GM12875 (cell line): ENCODE results near the gene LSAMP.
"Not testable (repeated sequence)": the region's sequence is repeated elsewhere in the genome, so short reads cannot be mapped to it uniquely, and the experiment has no call there.

Experiments used
- H3K4me3 ChIP-seq: one replicate; pipeline ENCODE4 v1.5.1; 2011; ENCODE audit warnings: low read depth, low read length, control low read depth
- TF ChIP-seq, protein P1 (sequence below): IDR thresholded peaks from 2 replicates; pipeline ENCODE4 v1.5.1; 2011; ENCODE audit warnings: low read depth, mild to moderate bottlenecking, control low read depth, inconsistent platforms, low read length, moderate library complexity, borderline replicate concordance; ENCODE audit not compliant: insufficient read depth

The LSAMP gene

GRCh38 chr3:115783938-115784738, 661.1 kb downstream of the LSAMP start:
- TF ChIP-seq, protein P1, sequence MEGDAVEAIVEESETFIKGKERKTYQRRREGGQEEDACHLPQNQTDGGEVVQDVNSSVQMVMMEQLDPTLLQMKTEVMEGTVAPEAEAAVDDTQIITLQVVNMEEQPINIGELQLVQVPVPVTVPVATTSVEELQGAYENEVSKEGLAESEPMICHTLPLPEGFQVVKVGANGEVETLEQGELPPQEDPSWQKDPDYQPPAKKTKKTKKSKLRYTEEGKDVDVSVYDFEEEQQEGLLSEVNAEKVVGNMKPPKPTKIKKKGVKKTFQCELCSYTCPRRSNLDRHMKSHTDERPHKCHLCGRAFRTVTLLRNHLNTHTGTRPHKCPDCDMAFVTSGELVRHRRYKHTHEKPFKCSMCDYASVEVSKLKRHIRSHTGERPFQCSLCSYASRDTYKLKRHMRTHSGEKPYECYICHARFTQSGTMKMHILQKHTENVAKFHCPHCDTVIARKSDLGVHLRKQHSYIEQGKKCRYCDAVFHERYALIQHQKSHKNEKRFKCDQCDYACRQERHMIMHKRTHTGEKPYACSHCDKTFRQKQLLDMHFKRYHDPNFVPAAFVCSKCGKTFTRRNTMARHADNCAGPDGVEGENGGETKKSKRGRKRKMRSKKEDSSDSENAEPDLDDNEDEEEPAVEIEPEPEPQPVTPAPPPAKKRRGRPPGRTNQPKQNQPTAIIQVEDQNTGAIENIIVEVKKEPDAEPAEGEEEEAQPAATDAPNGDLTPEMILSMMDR, result peak; percentile 99
- peak overlapping the region; percentile 53 for H3K4me3 ChIP-seq

DNA sequence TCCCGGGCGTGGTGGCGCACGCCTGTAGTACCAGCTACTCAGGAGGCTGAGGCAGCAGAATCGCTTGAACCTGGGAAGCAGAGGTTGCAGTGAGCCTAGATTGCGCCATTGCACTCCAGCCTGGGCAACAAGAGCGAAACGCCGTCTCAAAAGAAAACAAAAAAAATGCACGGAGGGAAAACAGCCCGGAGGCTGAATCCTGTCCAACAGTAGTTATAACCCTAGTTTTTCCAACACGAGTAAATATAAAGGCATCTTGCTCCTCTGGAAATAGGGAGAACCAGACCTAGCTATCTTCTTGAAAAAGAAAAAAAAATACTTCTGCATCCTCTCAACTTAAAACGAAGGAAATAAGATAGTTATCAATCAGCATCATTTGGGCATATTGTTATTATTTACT, 661.9 kb downstream of the LSAMP start:
- H3K4me3 ChIP-seq, result not testable (repeated sequence)

DNA sequence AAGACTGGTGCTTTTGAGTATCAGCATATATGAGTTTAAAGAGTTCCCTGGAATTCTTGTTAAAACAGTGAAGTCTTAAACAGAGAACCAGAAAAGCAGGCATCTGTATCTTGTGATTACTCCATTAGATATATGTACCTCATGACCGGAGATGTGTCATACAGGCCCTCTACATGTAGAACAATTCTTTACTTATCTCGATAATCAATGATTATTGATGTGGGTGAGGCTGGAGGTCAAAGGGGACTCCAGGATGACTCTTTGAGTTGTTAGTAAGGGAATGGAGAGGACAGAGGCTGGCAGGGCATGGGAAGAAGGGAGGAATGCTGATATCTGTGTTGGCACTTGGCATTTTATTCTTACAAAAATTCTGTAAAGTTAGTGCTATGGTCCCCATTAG, 666.3 kb downstream of the LSAMP start:
- TF ChIP-seq, protein P1, result no peak

DNA sequence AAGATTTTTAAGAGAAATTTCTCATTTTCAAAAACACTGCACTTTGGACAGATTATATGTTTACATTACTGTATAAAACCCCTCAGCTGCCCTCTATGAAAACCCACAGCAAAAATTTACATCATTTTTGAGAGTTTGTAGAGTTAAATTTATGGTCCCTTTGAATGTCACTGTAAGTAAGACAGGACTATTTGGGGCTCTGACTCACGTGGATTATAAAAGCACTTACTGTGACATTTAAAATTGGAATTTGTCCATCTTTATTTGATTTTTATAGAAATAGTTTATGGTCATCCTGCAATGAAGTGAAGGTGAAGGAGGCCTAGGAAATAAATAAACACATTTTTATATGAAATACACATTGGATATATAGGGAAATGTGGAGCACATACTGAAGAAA, 672.3 kb downstream of the LSAMP start:
- TF ChIP-seq, protein P1, result no peak
- H3K4me3 ChIP-seq, result no peak overlapping the region

More for the DNA sequence above, 666.3 kb downstream of the LSAMP start:
- H3K4me3 ChIP-seq, result no peak overlapping the region

GRCh38 chr3:115768661-115769060, 676.6 kb downstream of the LSAMP start:
- no peak overlapping the region for H3K4me3 ChIP-seq
- TF ChIP-seq, protein P1, result no peak

DNA sequence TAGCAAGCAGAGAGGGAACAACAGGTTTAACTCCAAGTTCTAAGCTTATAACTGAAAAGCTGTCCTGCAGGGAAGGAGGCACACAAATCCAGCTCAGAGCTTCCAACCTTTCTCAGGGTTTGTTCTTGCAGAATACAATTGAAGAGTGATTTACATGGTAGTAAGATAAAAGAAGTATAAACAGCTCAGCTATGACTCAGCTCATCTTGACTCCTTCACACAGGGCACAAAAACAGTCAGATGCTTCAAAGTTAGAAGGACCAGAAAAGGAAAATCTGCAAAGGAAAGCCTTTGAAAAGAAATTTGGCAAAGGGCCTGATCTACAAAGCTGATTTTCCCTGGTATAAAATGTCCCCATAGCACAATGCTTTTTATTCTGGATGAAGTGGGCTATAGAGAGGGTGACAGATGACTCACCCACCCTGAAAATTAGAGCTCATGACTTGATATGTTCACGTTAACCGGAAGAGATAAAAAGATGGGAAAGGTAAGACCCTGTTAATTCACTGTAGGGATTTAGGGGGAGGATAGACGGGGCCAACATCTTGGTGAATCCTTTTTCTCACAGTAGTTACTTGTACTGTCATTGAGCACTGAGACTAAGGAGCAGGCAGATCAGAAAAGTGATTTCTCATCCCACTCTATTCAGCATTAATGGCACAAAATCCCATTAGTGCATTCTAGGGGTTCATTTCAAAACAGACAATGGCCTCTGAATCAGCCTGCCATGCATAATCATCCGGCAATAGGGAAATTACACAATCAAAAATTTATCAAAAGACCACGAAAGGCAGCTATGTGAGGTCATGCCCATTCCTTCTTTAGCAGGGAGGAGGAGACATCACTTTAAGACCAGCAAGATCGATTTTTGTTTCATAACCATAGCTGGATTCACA, 678.5 kb downstream of the LSAMP start:
- TF ChIP-seq, protein P1, result no peak
- H3K4me3 ChIP-seq, result no peak overlapping the region

DNA sequence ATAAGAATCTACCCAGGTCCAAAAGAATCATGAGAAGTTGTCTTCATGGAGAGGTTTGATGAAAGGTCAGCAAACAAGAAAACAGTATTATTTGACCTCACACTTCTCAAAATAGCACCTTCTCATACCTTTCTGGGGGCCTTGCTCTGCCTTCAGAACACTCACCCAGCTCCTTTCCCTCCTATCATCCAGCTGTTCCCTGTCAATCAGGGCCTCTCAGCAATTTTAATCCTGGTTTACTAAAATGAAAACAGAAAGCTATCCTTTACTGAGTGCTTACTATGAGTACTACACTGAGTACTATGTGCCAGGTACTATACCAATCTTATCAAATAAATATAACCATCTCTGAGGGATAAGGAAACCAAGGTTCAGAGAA, 683.4 kb downstream of the LSAMP start:
- TF ChIP-seq, protein P1, result no peak
- H3K4me3 ChIP-seq, result no peak overlapping the region
